ENCODE results near the gene TMEM87A. TPM values are rescaled to one million over a fixed set of nuclear protein-coding genes. Genes with fewer than 3 reads are reported as not detected.

Gene TMEM87A
- polyA plus RNA-seq, 10 donors, result 29.6 to 44.7 (median 40.2) TPM

GRCh38 chr15:42207674-42208579, 65.3 kb downstream of the TMEM87A start, which contains the start of gene VPS39:
VPS39 (minus strand) TSS chr15:42208304; CDS start chr15:42208153, 151 bp downstream.
- DNase-seq, result peak; percentile 76 to 96 (median 90)

GRCh38 chr15:42206406-42206805, 66.8 kb downstream of the TMEM87A start:
- no peak for DNase-seq

- DNase-seq, result no peak
Observed at GRCh38 chr15:42203891-42204290, 69.3 kb downstream of the TMEM87A start.

- no peak for DNase-seq
Observed at GRCh38 chr15:42202653-42203052, 70.6 kb downstream of the TMEM87A start.

GRCh38 chr15:42201801-42202200, 71.4 kb downstream of the TMEM87A start:
- no peak for DNase-seq

- DNase-seq, result no peak
Observed at GRCh38 chr15:42199126-42199525, 74.1 kb downstream of the TMEM87A start.

GRCh38 chr15:42198516-42198915, 74.7 kb downstream of the TMEM87A start:
- no peak for DNase-seq

- no peak for DNase-seq
Observed at GRCh38 chr15:42194513-42194912, 78.7 kb downstream of the TMEM87A start.

- DNase-seq, result no peak
Observed at GRCh38 chr15:42193383-42193782, 79.8 kb downstream of the TMEM87A start.

- DNase-seq, result no peak
Observed at GRCh38 chr15:42191610-42192346, 81.5 kb downstream of the TMEM87A start.

- DNase-seq, result no peak
Observed at GRCh38 chr15:42190370-42190769, 82.9 kb downstream of the TMEM87A start.

- no peak for DNase-seq
Observed at GRCh38 chr15:42185801-42186200, 87.4 kb downstream of the TMEM87A start.

GRCh38 chr15:42184736-42185135, 88.5 kb downstream of the TMEM87A start:
- peak in 2 of 3 donors; percentile 6 to 12 for DNase-seq

- DNase-seq, result peak in 1 of 3 donors; percentile 17
Observed at GRCh38 chr15:42184296-42184695, 88.9 kb downstream of the TMEM87A start.

- DNase-seq, result no peak
Observed at GRCh38 chr15:42182961-42183360, 90.3 kb downstream of the TMEM87A start.

GRCh38 chr15:42182328-42182886, 90.8 kb downstream of the TMEM87A start:
- DNase-seq, result no peak

- no peak for DNase-seq
Observed at GRCh38 chr15:42178056-42178455, 95.2 kb downstream of the TMEM87A start.

- DNase-seq, result no peak
Observed at GRCh38 chr15:42175671-42176070, 97.6 kb downstream of the TMEM87A start.

GRCh38 chr15:42172475-42172874, 100.8 kb downstream of the TMEM87A start:
- no peak for DNase-seq

- no peak for DNase-seq
Observed at GRCh38 chr15:42171795-42172194, 101.4 kb downstream of the TMEM87A start.

- DNase-seq, result no peak
Observed at GRCh38 chr15:42171122-42171521, 102.1 kb downstream of the TMEM87A start.

- no peak for DNase-seq
Observed at GRCh38 chr15:42166225-42166940, 106.8 kb downstream of the TMEM87A start.

All from muscle of back (tissue), 11 donors.